ENCODE results near the gene SUSD3. TPM values are rescaled to one million over a fixed set of nuclear protein-coding genes. Genes with fewer than 3 reads are reported as not detected.
A peak's percentile ranks its signal among the peaks of the same experiment; 100 is the strongest.

Gene SUSD3
- total RNA-seq, 1 donor from 2014 or later = 2.0 TPM

- DNase-seq (ENCODE audit: low spot score) = no peak
Measured at GRCh38 chr9:93072383-93072795, 13.9 kb downstream of the SUSD3 start.

GRCh38 chr9:93076101-93076791 lies 17.7 kb downstream of the SUSD3 start:
- no peak for DNase-seq (ENCODE audit: low spot score)

GRCh38 chr9:93076792-93077128 lies 18.3 kb downstream of the SUSD3 start:
- no peak for DNase-seq (ENCODE audit: low spot score)

GRCh38 chr9:93077367-93077766 lies 18.9 kb downstream of the SUSD3 start:
- no peak for DNase-seq (ENCODE audit: low spot score)

- no peak for DNase-seq (ENCODE audit: low spot score)
Measured at GRCh38 chr9:93077811-93078210, 19.3 kb downstream of the SUSD3 start.

GRCh38 chr9:93079371-93079770 lies 20.9 kb downstream of the SUSD3 start:
- DNase-seq (ENCODE audit: low spot score) = peak; percentile 87

GRCh38 chr9:93080406-93080805 lies 21.9 kb downstream of the SUSD3 start:
- peak; percentile 74 for DNase-seq (ENCODE audit: low spot score)

GRCh38 chr9:93081081-93081529 lies 22.6 kb downstream of the SUSD3 start:
- DNase-seq (ENCODE audit: low spot score) = peak; percentile 68

GRCh38 chr9:93081931-93082330 lies 23.4 kb downstream of the SUSD3 start:
- no peak for DNase-seq (ENCODE audit: low spot score)

- peak; percentile 67 for DNase-seq (ENCODE audit: low spot score)
Measured at GRCh38 chr9:93082841-93083411, 24.4 kb downstream of the SUSD3 start.

- DNase-seq (ENCODE audit: low spot score) = peak; percentile 41
Measured at GRCh38 chr9:93083592-93084470, 25.3 kb downstream of the SUSD3 start.

- peak; percentile 71 for DNase-seq (ENCODE audit: low spot score)
Measured at GRCh38 chr9:93084471-93084881, 26.0 kb downstream of the SUSD3 start.

- DNase-seq (ENCODE audit: low spot score) = peak; percentile 49
Measured at GRCh38 chr9:93085676-93086075, 27.2 kb downstream of the SUSD3 start.

- peak; percentile 26 for DNase-seq (ENCODE audit: low spot score)
Measured at GRCh38 chr9:93086447-93087224, 28.1 kb downstream of the SUSD3 start.

- DNase-seq (ENCODE audit: low spot score) = peak; percentile 78
Measured at GRCh38 chr9:93087971-93088655, 29.6 kb downstream of the SUSD3 start.

GRCh38 chr9:93088656-93089015 lies 30.1 kb downstream of the SUSD3 start:
- DNase-seq (ENCODE audit: low spot score) = peak; percentile 79

- no peak for DNase-seq (ENCODE audit: low spot score)
Measured at GRCh38 chr9:93089024-93089423, 30.5 kb downstream of the SUSD3 start.

- DNase-seq (ENCODE audit: low spot score) = peak; percentile 71
Measured at GRCh38 chr9:93089481-93089991, 31.0 kb downstream of the SUSD3 start.

GRCh38 chr9:93090091-93090655 lies 31.7 kb downstream of the SUSD3 start:
- DNase-seq (ENCODE audit: low spot score) = peak; percentile 16

- peak; percentile 57 for DNase-seq (ENCODE audit: low spot score)
Measured at GRCh38 chr9:93091056-93091452, 32.6 kb downstream of the SUSD3 start.
